Immature natural killer cell (primary cell): ENCODE data around the gene OAS2. TPM values are rescaled to one million over a fixed set of nuclear protein-coding genes. Genes with fewer than 3 reads are reported as not detected.
A peak's percentile ranks its signal among the peaks of the same experiment; 100 is the strongest.

Experiments
- DNase-seq, 3 donors: peaks; one replicate each; pipeline ENCODE4 v3.0.0; 2022; ENCODE audit warnings: mixed read lengths in 1 of 3
- H3K27ac Mint-ChIP-seq, 6 donors: one replicate each; pipeline ENCODE4 v1.8.0; 2020; ENCODE audit warnings: mixed read lengths in 6 of 6, mild to moderate bottlenecking in 5 of 6, inconsistent platforms in 4 of 6, moderate library complexity in 3 of 6
- H3K27me3 Mint-ChIP-seq, 3 donors: one replicate each; pipeline ENCODE4 v1.8.0; 2020 to 2021; ENCODE audit warnings: low read depth in 3 of 3, mild to moderate bottlenecking in 3 of 3, mixed read lengths in 3 of 3, moderate library complexity in 3 of 3, inconsistent platforms in 1 of 3
- H3K36me3 Mint-ChIP-seq, 3 donors: one replicate each; pipeline ENCODE4 v1.8.0; 2020; ENCODE audit warnings: mixed read lengths in 3 of 3, inconsistent platforms in 2 of 3, mild to moderate bottlenecking in 2 of 3
- H3K4me1 Mint-ChIP-seq, 2 donors: one replicate each; pipeline ENCODE4 v1.8.0; 2020; ENCODE audit warnings: inconsistent platforms in 2 of 2, mild to moderate bottlenecking in 2 of 2, mixed read lengths in 2 of 2, moderate library complexity in 1 of 2
- H3K4me3 Mint-ChIP-seq, 5 donors: one replicate each; pipeline ENCODE4 v1.8.0; 2020; ENCODE audit warnings: mild to moderate bottlenecking in 5 of 5, mixed read lengths in 5 of 5, inconsistent platforms in 3 of 5, moderate library complexity in 3 of 5
- H3K9me3 Mint-ChIP-seq, 6 donors: one replicate each; pipeline ENCODE4 v1.8.0; 2020; ENCODE audit warnings: mild to moderate bottlenecking in 6 of 6, mixed read lengths in 6 of 6, inconsistent platforms in 4 of 6, moderate library complexity in 3 of 6
- polyA plus RNA-seq, 3 donors: library from polyadenylated mRNA; unstranded; fragments of 300-500 nt; fragmentation: Illumina TruSeq; gene quantifications; one replicate each; pipeline ENCODE4 v1.2.3, GENCODE V29; 2021

OAS2 gene
- polyA plus RNA-seq, 3 donors from 2014 or later: 24.3 to 64.5 (median 26.9) TPM

GRCh38 chr12:112997506-112997905 is 19.2 kb downstream of the OAS2 start:
- peaks cover 0 to 12% of the 10 kb centered on the region in 2 donors for H3K4me1 Mint-ChIP-seq
- peak overlapping the region in 1 of 6 donors; percentile 45 for H3K27ac Mint-ChIP-seq
- H3K27me3 Mint-ChIP-seq: peaks cover 0 to 3% (median 0%) of the 10 kb centered on the region in 3 donors
- H3K36me3 Mint-ChIP-seq: peaks cover 57 to 75% (median 57%) of the 10 kb centered on the region in 3 donors
- H3K4me3 Mint-ChIP-seq: no peak overlapping the region
- no peaks in the 10 kb centered on the region for H3K9me3 Mint-ChIP-seq
- DNase-seq: no peak

GRCh38 chr12:112998987-112999767 is 20.9 kb downstream of the OAS2 start:
- Mint-ChIP-seq H3K36me3 (peaks cover 59 to 84% (median 65%) of the 10 kb centered on the region in 3 donors), H3K27ac (peak overlapping the region in 2 of 6 donors; percentile 1 to 55), H3K9me3 (no peaks in the 10 kb centered on the region), H3K4me3 (no peak overlapping the region), H3K27me3 (peaks cover 0 to 3% (median 2%) of the 10 kb centered on the region in 3 donors), H3K4me1 (peaks cover 0 to 1% of the 10 kb centered on the region in 2 donors)
- DNase-seq: no peak

DNA sequence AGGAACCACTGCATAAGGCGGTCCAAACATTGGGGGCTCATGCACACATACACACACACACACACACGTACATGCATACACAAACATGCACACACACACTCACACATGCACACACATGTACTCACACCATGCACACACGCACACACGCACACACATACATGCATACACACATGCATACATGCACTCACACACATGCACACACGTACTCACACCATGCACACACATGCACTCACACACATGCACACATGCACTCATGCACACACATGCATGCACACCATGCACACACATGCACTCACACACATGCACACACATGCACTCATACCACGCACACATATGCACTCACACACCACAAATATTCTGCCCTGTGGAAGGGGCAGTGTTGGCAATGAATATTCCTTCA is 22.1 kb downstream of the OAS2 start:
- Mint-ChIP-seq H3K27me3 (peaks cover 0 to 2% (median 1%) of the 10 kb centered on the region in 3 donors), H3K36me3 (peaks cover 55 to 85% (median 66%) of the 10 kb centered on the region in 3 donors), H3K9me3 (no peaks in the 10 kb centered on the region), H3K4me1 (peaks cover 0 to 1% of the 10 kb centered on the region in 2 donors), H3K27ac (peak overlapping the region in 2 of 6 donors; percentile 25 to 52), H3K4me3 (no peak overlapping the region)
- no peak for DNase-seq

DNA sequence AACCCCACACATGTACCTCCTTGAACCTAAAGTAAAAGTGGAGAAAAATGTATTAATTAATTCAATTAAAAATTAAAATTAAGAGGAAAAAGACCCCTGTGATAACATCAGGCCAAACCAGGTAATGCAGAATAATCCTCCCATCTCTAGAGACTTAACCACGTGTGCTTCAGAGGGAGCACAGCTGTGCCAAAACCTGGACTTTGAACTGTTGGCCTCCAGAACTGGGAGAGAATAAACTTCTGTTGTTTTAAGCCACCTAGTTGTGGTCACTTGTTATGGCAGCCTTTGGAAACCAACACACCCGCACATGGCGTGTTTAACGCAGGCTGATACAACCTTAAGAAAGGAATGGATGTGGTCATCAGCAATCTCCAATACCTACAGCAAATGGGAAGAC is 23.8 kb downstream of the OAS2 start:
- peak overlapping the region in 1 of 6 donors; percentile 1 for H3K27ac Mint-ChIP-seq

DNA sequence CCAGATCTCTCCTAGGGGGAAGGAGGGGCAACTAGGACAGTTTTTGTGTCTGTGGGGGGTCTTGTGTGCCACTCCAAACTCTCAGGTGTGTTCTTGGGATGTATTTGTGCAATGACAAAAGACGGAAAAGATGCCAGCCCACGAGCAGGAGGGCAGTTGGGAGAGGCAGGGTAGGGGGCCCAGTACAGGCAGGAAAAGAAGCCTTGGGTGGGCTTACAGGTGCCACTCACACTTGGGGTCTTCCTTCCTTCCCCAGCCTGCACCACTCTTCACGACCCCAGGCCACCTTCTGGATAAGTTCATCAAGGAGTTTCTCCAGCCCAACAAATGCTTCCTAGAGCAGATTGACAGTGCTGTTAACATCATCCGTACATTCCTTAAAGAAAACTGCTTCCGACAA is 24.4 kb downstream of the OAS2 start:
- H3K4me1 Mint-ChIP-seq: peaks cover 0 to 1% of the 10 kb centered on the region in 2 donors
- H3K36me3 Mint-ChIP-seq: peaks cover 33 to 78% (median 51%) of the 10 kb centered on the region in 3 donors
- peaks cover 0 to 2% (median 0%) of the 10 kb centered on the region in 3 donors for H3K27me3 Mint-ChIP-seq
- no peaks in the 10 kb centered on the region for H3K9me3 Mint-ChIP-seq
- H3K4me3 Mint-ChIP-seq: no peak overlapping the region
- no peak overlapping the region for H3K27ac Mint-ChIP-seq
- no peak for DNase-seq

More for the DNA sequence above, 23.8 kb downstream of the OAS2 start:
- H3K4me3 Mint-ChIP-seq: no peak overlapping the region
- H3K36me3 Mint-ChIP-seq: peaks cover 38 to 80% (median 55%) of the 10 kb centered on the region in 3 donors
- no peaks in the 10 kb centered on the region for H3K9me3 Mint-ChIP-seq
- H3K27me3 Mint-ChIP-seq: peaks cover 0 to 2% (median 0%) of the 10 kb centered on the region in 3 donors
- H3K4me1 Mint-ChIP-seq: peaks cover 0 to 1% of the 10 kb centered on the region in 2 donors
- no peak for DNase-seq

DNA sequence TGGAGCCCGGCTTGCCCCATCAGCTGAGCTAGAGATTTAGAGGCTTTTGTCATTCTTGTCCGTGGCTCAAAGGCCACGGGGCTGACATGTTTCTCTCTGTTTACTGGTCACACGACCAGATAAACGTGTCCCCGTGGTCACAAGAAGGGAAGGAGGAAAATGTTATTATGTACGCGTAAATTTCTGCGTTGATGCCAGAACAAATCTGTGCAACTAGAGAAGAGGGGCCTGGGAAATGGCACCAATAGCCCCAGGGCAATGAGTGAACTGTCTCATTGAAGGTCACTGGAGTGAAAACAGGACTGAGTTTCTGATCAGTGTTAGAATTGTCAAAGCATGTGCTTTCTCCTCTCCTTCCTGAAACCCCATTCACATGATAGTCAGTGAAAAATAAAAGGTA is 25.3 kb downstream of the OAS2 start:
- DNase-seq: no peak
- Mint-ChIP-seq H3K27me3 (peaks cover 0 to 2% (median 0%) of the 10 kb centered on the region in 3 donors), H3K9me3 (no peaks in the 10 kb centered on the region), H3K4me1 (peaks cover 0 to 1% of the 10 kb centered on the region in 2 donors), H3K4me3 (no peak overlapping the region), H3K36me3 (peaks cover 29 to 75% (median 48%) of the 10 kb centered on the region in 3 donors), H3K27ac (no peak overlapping the region)

DNA sequence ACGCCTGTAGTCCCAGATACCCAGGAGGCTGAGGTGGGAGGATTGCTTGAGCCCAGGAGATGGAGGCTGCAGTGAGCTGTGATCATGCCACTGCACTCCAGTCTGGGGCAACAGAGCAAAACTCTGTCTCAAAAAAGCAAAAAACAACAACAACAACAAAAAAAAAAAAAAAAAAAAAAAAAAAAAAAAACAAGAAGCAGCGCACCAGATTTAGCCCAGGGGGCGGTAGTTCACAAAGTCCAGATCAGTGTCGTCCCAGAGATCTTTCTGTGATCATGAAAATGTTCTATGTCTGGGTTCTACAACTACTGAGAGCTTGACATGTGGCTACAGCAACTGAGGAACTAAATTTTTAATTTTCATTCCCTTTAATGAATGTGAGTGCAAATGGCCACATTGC is 27.4 kb downstream of the OAS2 start:
- Mint-ChIP-seq H3K9me3 (peaks cover 0 to 1% (median 0%) of the 10 kb centered on the region in 6 donors), H3K36me3 (peaks cover 31 to 75% (median 46%) of the 10 kb centered on the region in 3 donors), H3K27me3 (peaks cover 0 to 2% (median 0%) of the 10 kb centered on the region in 3 donors), H3K4me1 (peaks cover 0 to 1% of the 10 kb centered on the region in 2 donors), H3K4me3 (no peak overlapping the region), H3K27ac (no peak overlapping the region)
- no peak for DNase-seq

GRCh38 chr12:113006206-113006605 is 27.9 kb downstream of the OAS2 start:
- DNase-seq: no peak
- Mint-ChIP-seq H3K9me3 (peaks cover 0 to 2% (median 0%) of the 10 kb centered on the region in 6 donors), H3K36me3 (peaks cover 35 to 77% (median 49%) of the 10 kb centered on the region in 3 donors), H3K27ac (no peak overlapping the region), H3K4me3 (no peak overlapping the region), H3K4me1 (peaks cover 0 to 1% of the 10 kb centered on the region in 2 donors), H3K27me3 (peaks cover 0 to 2% (median 0%) of the 10 kb centered on the region in 3 donors)

DNA sequence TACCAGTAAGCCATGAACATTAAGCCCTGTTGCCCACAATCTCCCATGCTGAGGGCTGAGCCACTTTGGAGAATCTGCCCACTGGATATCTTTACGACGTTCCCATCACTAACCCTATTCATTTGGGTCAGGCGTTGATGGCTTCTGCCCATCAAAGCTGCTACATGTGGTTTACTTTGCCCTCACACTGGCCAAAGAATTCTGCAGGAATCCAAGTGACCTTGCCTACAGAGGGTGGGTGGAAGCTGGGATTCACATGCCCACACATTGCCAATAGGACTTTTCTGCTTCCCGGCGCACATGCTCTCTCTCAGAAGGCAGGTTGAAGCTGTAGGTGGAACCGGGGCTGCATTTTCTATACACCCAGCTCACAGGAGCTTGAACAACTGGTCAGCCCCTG is 28.3 kb downstream of the OAS2 start:
- H3K9me3 Mint-ChIP-seq: peaks cover 0 to 2% (median 0%) of the 10 kb centered on the region in 6 donors
- peaks cover 40 to 81% (median 52%) of the 10 kb centered on the region in 3 donors for H3K36me3 Mint-ChIP-seq
- H3K4me1 Mint-ChIP-seq: peaks cover 0 to 1% of the 10 kb centered on the region in 2 donors
- peaks cover 0 to 2% (median 0%) of the 10 kb centered on the region in 3 donors for H3K27me3 Mint-ChIP-seq
- H3K27ac Mint-ChIP-seq: peak overlapping the region in 1 of 6 donors; percentile 21
- DNase-seq: no peak
- no peak overlapping the region for H3K4me3 Mint-ChIP-seq

- Mint-ChIP-seq H3K4me3 (no peak overlapping the region), H3K36me3 (peaks cover 45 to 83% (median 57%) of the 10 kb centered on the region in 3 donors), H3K9me3 (peaks cover 0 to 2% (median 0%) of the 10 kb centered on the region in 6 donors), H3K4me1 (peaks cover 0 to 1% of the 10 kb centered on the region in 2 donors), H3K27ac (peak overlapping the region in 1 of 6 donors; percentile 6), H3K27me3 (peaks cover 0 to 2% (median 0%) of the 10 kb centered on the region in 3 donors)
- DNase-seq: no peak
These were observed 28.8 kb downstream of the OAS2 start for GRCh38 chr12:113007166-113007565.

DNA sequence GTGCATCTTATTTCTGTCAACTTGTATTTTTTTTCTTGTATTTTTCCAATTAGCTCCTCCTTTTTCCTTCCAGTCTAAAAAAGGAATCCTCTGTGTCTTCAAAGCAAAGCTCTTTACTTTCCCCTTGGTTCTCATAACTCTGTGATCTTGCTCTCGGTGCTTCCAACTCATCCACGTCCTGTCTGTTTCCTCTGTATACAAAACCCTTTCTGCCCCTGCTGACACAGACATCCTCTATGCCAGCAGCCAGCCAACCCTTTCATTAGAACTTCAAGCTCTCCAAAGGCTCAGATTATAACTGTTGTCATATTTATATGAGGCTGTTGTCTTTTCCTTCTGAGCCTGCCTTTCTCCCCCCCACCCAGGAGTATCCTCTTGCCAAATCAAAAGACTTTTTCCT is 32.4 kb downstream of the OAS2 start:
- peaks cover 41 to 54% (median 43%) of the 10 kb centered on the region in 3 donors for H3K36me3 Mint-ChIP-seq

DNA sequence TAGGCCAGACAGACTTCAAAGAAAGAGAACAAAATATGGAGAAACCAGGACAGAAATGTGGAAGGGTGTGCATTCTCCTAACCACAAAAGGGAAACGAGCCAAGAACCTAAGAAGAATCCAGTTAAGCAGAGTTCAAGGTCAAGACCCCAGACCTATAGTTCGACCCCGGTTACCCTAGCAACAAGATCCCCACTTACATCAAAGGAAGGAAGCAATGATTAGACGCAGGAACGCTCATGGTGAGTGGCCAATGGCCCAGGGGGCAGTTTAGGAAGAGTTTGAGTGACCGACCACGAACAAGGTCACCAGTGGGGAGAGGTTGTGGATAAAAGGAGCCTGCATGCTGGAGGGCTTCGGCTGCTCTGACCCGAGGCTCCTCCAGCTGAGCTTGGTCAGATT is 36.2 kb downstream of the OAS2 start:
- H3K4me1 Mint-ChIP-seq: no peaks in the 10 kb centered on the region
- peaks cover 0 to 8% (median 4%) of the 10 kb centered on the region in 3 donors for H3K27me3 Mint-ChIP-seq
- no peak overlapping the region for H3K4me3 Mint-ChIP-seq
- peaks cover 23 to 29% (median 23%) of the 10 kb centered on the region in 3 donors for H3K36me3 Mint-ChIP-seq
- H3K9me3 Mint-ChIP-seq: peaks cover 0 to 2% (median 0%) of the 10 kb centered on the region in 6 donors
- no peak overlapping the region for H3K27ac Mint-ChIP-seq
- no peak for DNase-seq

More for the DNA sequence above, 32.4 kb downstream of the OAS2 start:
- Mint-ChIP-seq H3K4me1 (no peaks in the 10 kb centered on the region), H3K27ac (peak overlapping the region in 3 of 6 donors; percentile 4 to 70 (median 14)), H3K4me3 (no peak overlapping the region), H3K27me3 (peaks cover 0 to 3% (median 0%) of the 10 kb centered on the region in 3 donors), H3K9me3 (peaks cover 0 to 2% (median 0%) of the 10 kb centered on the region in 6 donors)
- no peak for DNase-seq

DNA sequence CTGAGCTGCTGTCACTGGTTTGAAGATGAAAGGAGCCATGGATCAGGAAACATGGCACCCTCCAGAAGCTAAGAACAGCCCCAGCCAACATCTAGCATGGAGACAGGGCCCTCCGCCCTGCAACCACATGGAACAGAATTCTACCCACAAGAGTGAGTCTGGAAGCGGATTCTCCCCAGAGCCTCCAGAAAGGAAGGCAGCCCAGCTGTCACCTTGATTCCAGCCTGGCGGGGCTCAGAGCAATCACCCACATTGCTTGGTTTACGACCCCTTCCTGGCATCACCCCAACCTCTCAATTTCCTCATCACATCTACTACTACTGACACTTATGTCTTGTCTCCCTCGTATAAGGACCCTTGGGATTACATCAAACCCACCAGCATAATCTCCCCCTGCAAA is 38.5 kb downstream of the OAS2 start:
- Mint-ChIP-seq H3K36me3 (peaks cover under 1 to 7% (median 4%) of the 10 kb centered on the region in 3 donors), H3K27ac (no peak overlapping the region), H3K27me3 (peaks cover 0 to 10% (median 4%) of the 10 kb centered on the region in 3 donors)

GRCh38 chr12:113019025-113019424 is 40.7 kb downstream of the OAS2 start:
- Mint-ChIP-seq H3K4me1 (no peaks in the 10 kb centered on the region), H3K36me3 (no peaks in the 10 kb centered on the region), H3K27ac (no peak overlapping the region), H3K9me3 (no peaks in the 10 kb centered on the region), H3K27me3 (peaks cover 0 to 10% (median 7%) of the 10 kb centered on the region in 3 donors), H3K4me3 (no peak overlapping the region)
- no peak for DNase-seq

More for the DNA sequence above, 38.5 kb downstream of the OAS2 start:
- Mint-ChIP-seq H3K9me3 (no peaks in the 10 kb centered on the region), H3K4me1 (no peaks in the 10 kb centered on the region), H3K4me3 (no peak overlapping the region)
- no peak for DNase-seq
